Keratinocyte (primary cell): Measurements from ENCODE around the gene RAB4B. TPM values are rescaled to one million over a fixed set of nuclear protein-coding genes. Genes with fewer than 3 reads are reported as not detected.
A peak's percentile ranks its signal among the peaks of the same experiment; 100 is the strongest.
"Not testable (repeated sequence)": the region's sequence is repeated elsewhere in the genome, so short reads cannot be mapped to it uniquely, and the experiment has no call there.

ENCODE experiments used
- DNase-seq: peaks from one replicate; pipeline ENCODE4 v3.0.0-alpha.2; 2011; ENCODE audit warnings: low read depth, missing footprints, low spot score
- FAIRE-seq: peaks from 2 replicates; lab custom pipeline; 2011; peaks lifted over from hg19 to GRCh38; lab: Jason Lieb, UNC
- H2AFZ ChIP-seq: 2 replicates; pipeline ENCODE4 v1.6.0; 2012; ENCODE audit warnings: low read length, control low read depth, inconsistent platforms; ENCODE audit not compliant: control insufficient read depth
- H3K27ac ChIP-seq: 2 replicates; pipeline ENCODE4 v1.5.1; 2011; ENCODE audit warnings: low read length; ENCODE audit not compliant: control insufficient read depth, insufficient read depth
- H3K27me3 ChIP-seq: 3 replicates; pipeline ENCODE4 v1.6.0; 2011; ENCODE audit warnings: low read length; ENCODE audit not compliant: control insufficient read depth, insufficient read depth; ENCODE audit errors: extremely low read depth
- H3K36me3 ChIP-seq, 2 experiments: 2 replicates in 1 of 2; 3 replicates in 1 of 2; pipeline ENCODE4 v1.5.1; 2011; ENCODE audit warnings: low read length in 2 of 2, mild to moderate bottlenecking in 1 of 2; ENCODE audit not compliant: control insufficient read depth in 2 of 2, insufficient read depth in 2 of 2; ENCODE audit errors: extremely low read depth in 1 of 2
- H3K4me1 ChIP-seq: 3 replicates; pipeline ENCODE4 v1.5.1; 2011; ENCODE audit warnings: low read length; ENCODE audit not compliant: control insufficient read depth, insufficient read depth; ENCODE audit errors: extremely low read depth
- H3K4me2 ChIP-seq: 3 replicates; pipeline ENCODE4 v1.6.0; 2011; ENCODE audit warnings: low read depth, low read length; ENCODE audit not compliant: control insufficient read depth, insufficient read depth; ENCODE audit errors: extremely low read depth
- H3K4me3 ChIP-seq, 3 experiments: fragments of 200-600 bp in 1 of 3; sonication (generic) in 1 of 3; 2 replicates in 2 of 3; 3 replicates in 1 of 3; pipeline ENCODE4 v1.5.1; 2011 to 2016; ENCODE audit warnings: low read length in 3 of 3, mild to moderate bottlenecking in 3 of 3, control low read depth in 2 of 3, inconsistent platforms in 1 of 3, low read depth in 1 of 3, mixed read lengths in 1 of 3, mixed run types in 1 of 3, moderate library complexity in 1 of 3; ENCODE audit not compliant: control insufficient read depth in 2 of 3, insufficient read depth in 2 of 3; ENCODE audit errors: extremely low read depth in 1 of 3
- H3K79me2 ChIP-seq: 2 replicates; pipeline ENCODE4 v1.6.0; 2012; ENCODE audit warnings: low read length; ENCODE audit not compliant: control insufficient read depth, insufficient read depth
- H3K9ac ChIP-seq: 3 replicates; pipeline ENCODE4 v1.6.0; 2011; ENCODE audit warnings: low read length; ENCODE audit not compliant: control insufficient read depth, insufficient read depth; ENCODE audit errors: extremely low read depth
- H3K9me1 ChIP-seq: 3 replicates; pipeline ENCODE4 v1.6.0; 2011; ENCODE audit warnings: low read length; ENCODE audit not compliant: control insufficient read depth, insufficient read depth; ENCODE audit errors: extremely low read depth
- H3K9me3 ChIP-seq: 2 replicates; pipeline ENCODE4 v1.5.1; 2012; ENCODE audit warnings: low read depth, low read length; ENCODE audit not compliant: control insufficient read depth
- H4K20me1 ChIP-seq: 3 replicates; pipeline ENCODE4 v1.6.0; 2011; ENCODE audit warnings: low read length; ENCODE audit not compliant: control insufficient read depth, insufficient read depth; ENCODE audit errors: extremely low read depth
- EZH2 ChIP-seq: IDR thresholded peaks from one replicate; pipeline ENCODE4 v1.6.1; 2012; ENCODE audit warnings: inconsistent platforms, mild to moderate bottlenecking, low read length, moderate library complexity
- dilution Hi-C: fragments of 300-500 bp; cut with MboI; formaldehyde crosslinking; loops from one replicate; pipeline ENCODE4 v1.7.0; 2020; ENCODE audit warnings: low sequenced_read_pairs; ENCODE audit not compliant: extremely low pct_ligation_motif_present
- polyA plus RNA-seq, 5 experiments: library from polyadenylated mRNA; depleted of rRNA in 3 of 5; stranded (reverse) in 3 of 5; stranded (forward) in 1 of 5; unstranded in 1 of 5; fragments of >200 nt; gene quantifications; 1 replicate in 1 of 5; 2 replicates in 3 of 5; 3 replicates in 1 of 5; pipeline versions ENCODE4 v1.2.1 to v1.2.3, GENCODE V29; 2011 to 2012; ENCODE audit warnings: missing spikeins in 2 of 5, low read depth in 1 of 5, low replicate concordance in 1 of 5
- TF ChIP-seq, protein P1 (sequence below), 3 experiments: IDR thresholded peaks in 1 of 3; conservative IDR thresholded peaks in 1 of 3; optimal IDR thresholded peaks in 1 of 3; 2 replicates in 2 of 3; 3 replicates in 1 of 3; pipeline versions ENCODE3 to v1.5.1; 2011; ENCODE audit warnings: low read length in 3 of 3, mild to moderate bottlenecking in 3 of 3, moderate library complexity in 2 of 3, control low read depth in 1 of 3, inconsistent platforms in 1 of 3; ENCODE audit not compliant: insufficient read depth in 2 of 3; ENCODE audit errors: extremely low read depth in 1 of 3

Gene RAB4B
- polyA plus RNA-seq, 1 donor (not counting 4 experiments of a cell fraction or from before 2014, with no cell fraction given): 15.0 TPM

DNA sequence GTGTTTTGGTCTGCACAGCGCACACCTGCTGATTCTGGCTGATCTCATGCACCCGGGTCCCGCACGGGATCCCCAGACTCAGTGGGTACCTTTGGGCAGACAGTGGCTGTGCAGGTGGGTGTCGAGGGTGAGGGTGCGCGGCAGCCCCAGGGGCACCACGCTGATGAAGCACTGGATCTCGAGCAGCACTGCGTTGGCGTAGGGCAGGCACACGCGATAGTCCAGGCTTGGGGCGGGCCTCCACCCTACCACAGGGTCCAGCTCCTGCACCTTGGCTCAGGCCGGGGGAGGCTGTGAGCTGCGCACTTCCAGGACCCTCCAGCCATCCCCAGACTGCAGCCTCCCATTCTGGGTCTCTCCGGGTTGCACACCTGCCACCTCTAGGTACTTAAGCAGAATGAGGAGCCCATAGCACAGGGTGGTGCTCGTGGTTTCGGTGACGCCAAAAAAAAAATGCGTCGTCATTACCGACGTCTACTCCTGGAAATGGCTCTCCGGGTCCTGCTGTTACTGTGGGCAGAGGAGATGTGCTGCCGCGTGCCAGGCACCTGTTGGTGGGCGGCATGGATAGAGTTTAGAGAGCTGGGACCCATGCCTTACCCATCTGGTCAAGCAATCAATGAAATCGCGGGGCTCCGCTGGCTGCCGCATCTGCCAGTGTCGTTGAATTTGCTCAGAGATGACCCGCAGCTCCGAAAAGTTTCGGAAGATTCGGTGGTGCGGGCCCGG is 31.5 kb downstream of the RAB4B start:
- H3K27me3 ChIP-seq: no peaks in the 10 kb centered on the region
- H3K27ac ChIP-seq: no peak overlapping the region
- H3K9ac ChIP-seq: no peak overlapping the region
- dilution Hi-C loops: no loop called here
- no peak overlapping the region for H3K4me3 ChIP-seq
- H3K9me1 ChIP-seq: no peaks in the 10 kb centered on the region
- FAIRE-seq (no peak), DNase-seq (no peak)
- peaks cover 17 to 26% of the 10 kb centered on the region in 2 experiments for H3K36me3 ChIP-seq
- no peak overlapping the region for H2AFZ ChIP-seq
- no peak for TF ChIP-seq EZH2
- TF ChIP-seq, protein P1, sequence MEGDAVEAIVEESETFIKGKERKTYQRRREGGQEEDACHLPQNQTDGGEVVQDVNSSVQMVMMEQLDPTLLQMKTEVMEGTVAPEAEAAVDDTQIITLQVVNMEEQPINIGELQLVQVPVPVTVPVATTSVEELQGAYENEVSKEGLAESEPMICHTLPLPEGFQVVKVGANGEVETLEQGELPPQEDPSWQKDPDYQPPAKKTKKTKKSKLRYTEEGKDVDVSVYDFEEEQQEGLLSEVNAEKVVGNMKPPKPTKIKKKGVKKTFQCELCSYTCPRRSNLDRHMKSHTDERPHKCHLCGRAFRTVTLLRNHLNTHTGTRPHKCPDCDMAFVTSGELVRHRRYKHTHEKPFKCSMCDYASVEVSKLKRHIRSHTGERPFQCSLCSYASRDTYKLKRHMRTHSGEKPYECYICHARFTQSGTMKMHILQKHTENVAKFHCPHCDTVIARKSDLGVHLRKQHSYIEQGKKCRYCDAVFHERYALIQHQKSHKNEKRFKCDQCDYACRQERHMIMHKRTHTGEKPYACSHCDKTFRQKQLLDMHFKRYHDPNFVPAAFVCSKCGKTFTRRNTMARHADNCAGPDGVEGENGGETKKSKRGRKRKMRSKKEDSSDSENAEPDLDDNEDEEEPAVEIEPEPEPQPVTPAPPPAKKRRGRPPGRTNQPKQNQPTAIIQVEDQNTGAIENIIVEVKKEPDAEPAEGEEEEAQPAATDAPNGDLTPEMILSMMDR (optimal IDR thresholded peaks at IDR 0.05 in 1 of 3, IDR thresholded peaks at IDR 0.05 in 1 of 3, conservative IDR thresholded peaks at IDR 0.05 in 1 of 3; ENCODE audit: extremely low read depth in 1 of 3, insufficient read depth in 2 of 3, low read length in 3 of 3): no peak
- peaks cover 38% of the 10 kb centered on the region for H3K4me1 ChIP-seq
- H3K9me3 ChIP-seq: no peaks in the 10 kb centered on the region
- peaks cover 23% of the 10 kb centered on the region for H3K79me2 ChIP-seq
- H4K20me1 ChIP-seq: peaks cover 16% of the 10 kb centered on the region
- H3K4me2 ChIP-seq: no peak overlapping the region

DNA sequence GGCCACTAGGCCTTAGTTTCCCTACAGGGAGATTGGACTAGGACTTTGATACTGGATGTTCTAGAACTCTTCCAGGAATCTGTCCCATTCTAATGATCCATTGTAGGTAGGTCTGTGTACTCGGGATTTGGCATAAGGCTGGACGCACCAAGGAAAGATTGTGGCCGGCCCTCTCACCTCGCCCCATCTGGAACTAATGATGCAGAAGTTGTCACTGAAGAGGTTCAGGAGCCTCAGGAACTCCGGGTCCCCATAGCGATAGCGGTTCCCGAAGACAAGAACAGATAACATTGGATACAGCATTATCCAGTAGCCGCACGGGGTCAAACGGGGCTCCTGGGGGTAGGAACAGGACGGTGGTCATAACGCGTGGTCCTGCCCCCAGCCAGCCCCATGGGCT is 32.1 kb downstream of the RAB4B start:
- Histone ChIP-seq H3K79me2 (peaks cover 17% of the 10 kb centered on the region), H3K36me3 (peaks cover 15 to 22% of the 10 kb centered on the region in 2 experiments), H3K4me2 (peak overlapping the region; percentile 58), H3K27me3 (no peaks in the 10 kb centered on the region), H3K9ac (no peak overlapping the region), H3K4me3 (no peak overlapping the region), H3K9me1 (no peaks in the 10 kb centered on the region), H3K4me1 (peaks cover 33% of the 10 kb centered on the region), H3K27ac (no peak overlapping the region), H3K9me3 (no peaks in the 10 kb centered on the region), H4K20me1 (peaks cover 10% of the 10 kb centered on the region), H2AFZ (no peak overlapping the region)
- TF ChIP-seq, protein P1 (optimal IDR thresholded peaks at IDR 0.05 in 1 of 3, IDR thresholded peaks at IDR 0.05 in 1 of 3, conservative IDR thresholded peaks at IDR 0.05 in 1 of 3; ENCODE audit: extremely low read depth in 1 of 3, insufficient read depth in 2 of 3, low read length in 3 of 3): no peak
- no peak for TF ChIP-seq EZH2
- dilution Hi-C loops: no loop called here
- FAIRE-seq: no peak
- DNase-seq: no peak

- DNase-seq, H4K20me1 ChIP-seq, H3K27me3 ChIP-seq, H3K9me3 ChIP-seq, H3K27ac ChIP-seq, FAIRE-seq, dilution Hi-C loops, H3K9me1 ChIP-seq: not testable (repeated sequence)
- H3K79me2 ChIP-seq: peaks cover 10% of the 10 kb centered on the region
- H3K4me2 ChIP-seq: peak overlapping the region; percentile 58
- H3K4me3 ChIP-seq: peak overlapping the region in 2 of 3 experiments; percentile 46 to 56
- H3K4me1 ChIP-seq: peaks cover 27% of the 10 kb centered on the region
- H3K9ac ChIP-seq: peak overlapping the region; percentile 22
- peaks cover 15 to 18% of the 10 kb centered on the region in 2 experiments for H3K36me3 ChIP-seq
- peak overlapping the region; percentile 66 for H2AFZ ChIP-seq
These were observed 32.8 kb downstream of the RAB4B start for GRCh38 chr19:40810649-40811408.
